Measurements from ENCODE around the gene KCNJ11. TPM values are rescaled to one million over a fixed set of nuclear protein-coding genes. Genes with fewer than 3 reads are reported as not detected.

KCNJ11 gene
- total RNA-seq, 1 experiment from 2014 or later: 0.54 TPM

- POLR2A ChIA-PET: no interaction called here
- no peaks in the 10 kb centered on the region for H3K36me3 Mint-ChIP-seq (ENCODE audit: insufficient read depth, unreplicated experiment)
- DNase-seq (ENCODE audit: unreplicated experiment): no peak
- no peaks in the 10 kb centered on the region for H3K9me3 Mint-ChIP-seq (ENCODE audit: unreplicated experiment)
- no peak overlapping the region for H3K27ac Mint-ChIP-seq (ENCODE audit: low read depth, unreplicated experiment)
- no TSS peak for BruUV-seq (replicated peaks)
- peaks cover 42% of the 10 kb centered on the region for H3K27me3 Mint-ChIP-seq (ENCODE audit: insufficient read depth, unreplicated experiment)
- H3K4me1 Mint-ChIP-seq (ENCODE audit: insufficient read depth, unreplicated experiment): no peaks in the 10 kb centered on the region
- no peak overlapping the region for H3K4me3 Mint-ChIP-seq (ENCODE audit: unreplicated experiment)
- intact Hi-C loops (cut with micrococcal nuclease): no loop called here
- CTCF ChIA-PET: interaction anchor here (0.6 to 0.9 kb wide), 2 partner anchors 26 to 92 kb away, joined by 3 read pairs; no protein-coding TSS in a partner anchor
- TF ChIP-seq, protein P1, sequence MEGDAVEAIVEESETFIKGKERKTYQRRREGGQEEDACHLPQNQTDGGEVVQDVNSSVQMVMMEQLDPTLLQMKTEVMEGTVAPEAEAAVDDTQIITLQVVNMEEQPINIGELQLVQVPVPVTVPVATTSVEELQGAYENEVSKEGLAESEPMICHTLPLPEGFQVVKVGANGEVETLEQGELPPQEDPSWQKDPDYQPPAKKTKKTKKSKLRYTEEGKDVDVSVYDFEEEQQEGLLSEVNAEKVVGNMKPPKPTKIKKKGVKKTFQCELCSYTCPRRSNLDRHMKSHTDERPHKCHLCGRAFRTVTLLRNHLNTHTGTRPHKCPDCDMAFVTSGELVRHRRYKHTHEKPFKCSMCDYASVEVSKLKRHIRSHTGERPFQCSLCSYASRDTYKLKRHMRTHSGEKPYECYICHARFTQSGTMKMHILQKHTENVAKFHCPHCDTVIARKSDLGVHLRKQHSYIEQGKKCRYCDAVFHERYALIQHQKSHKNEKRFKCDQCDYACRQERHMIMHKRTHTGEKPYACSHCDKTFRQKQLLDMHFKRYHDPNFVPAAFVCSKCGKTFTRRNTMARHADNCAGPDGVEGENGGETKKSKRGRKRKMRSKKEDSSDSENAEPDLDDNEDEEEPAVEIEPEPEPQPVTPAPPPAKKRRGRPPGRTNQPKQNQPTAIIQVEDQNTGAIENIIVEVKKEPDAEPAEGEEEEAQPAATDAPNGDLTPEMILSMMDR (IDR thresholded peaks at IDR 0.05; ENCODE audit: unreplicated experiment): no peak
Measured at GRCh38 chr11:17412488-17413180, 24.2 kb upstream of the KCNJ11 start.

- H3K4me3 Mint-ChIP-seq (ENCODE audit: unreplicated experiment): no peak overlapping the region
Measured at GRCh38 chr11:17411418-17411817, 23.0 kb upstream of the KCNJ11 start.

DNA sequence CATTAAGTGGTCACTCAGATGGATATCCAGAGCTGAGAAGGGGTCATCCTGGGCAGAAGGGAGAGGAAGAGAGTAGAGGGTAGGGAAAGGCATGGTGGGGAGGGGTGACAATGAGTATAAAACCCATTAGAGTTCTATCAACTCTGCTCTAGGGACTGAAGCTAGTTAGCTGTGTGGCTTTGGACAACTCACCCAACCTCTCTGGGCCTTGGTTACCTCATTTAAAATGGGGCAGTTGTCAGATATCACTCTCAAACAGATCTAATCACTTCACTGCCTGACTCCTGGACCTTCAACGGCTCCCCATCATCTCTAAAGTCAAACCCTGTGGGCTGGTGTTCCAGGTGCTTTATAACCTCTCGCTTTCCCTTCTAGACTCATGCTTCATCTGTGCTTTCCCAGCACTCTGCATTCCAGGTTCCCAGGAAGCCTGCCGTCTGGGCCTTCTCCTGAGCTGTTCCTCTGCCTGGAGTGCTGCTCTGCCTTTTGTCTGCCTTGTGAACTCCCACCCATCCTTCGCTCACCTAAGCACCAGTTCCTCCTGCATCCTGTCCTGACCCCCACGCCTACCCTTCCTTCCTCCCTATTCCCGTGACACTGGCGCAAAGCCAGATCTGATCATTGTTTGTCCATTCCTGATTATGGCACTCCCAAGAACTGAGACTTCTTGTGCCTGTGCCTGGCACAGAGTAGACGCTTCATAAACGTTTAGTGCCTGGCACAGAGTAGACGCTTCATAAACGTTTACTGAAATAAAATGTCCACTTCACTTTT, 22.3 kb upstream of the KCNJ11 start:
- H3K36me3 Mint-ChIP-seq (ENCODE audit: insufficient read depth, unreplicated experiment): no peaks in the 10 kb centered on the region
- H3K4me1 Mint-ChIP-seq (ENCODE audit: insufficient read depth, unreplicated experiment): no peaks in the 10 kb centered on the region
- no peak overlapping the region for H3K4me3 Mint-ChIP-seq (ENCODE audit: unreplicated experiment)
- intact Hi-C loops (cut with micrococcal nuclease): no loop called here
- CTCF ChIA-PET: interaction anchor here (0.6 to 0.7 kb wide), 3 partner anchors 9 to 94 kb away, joined by 3 to 4 read pairs (median 3); no protein-coding TSS in a partner anchor
- POLR2A ChIA-PET: no interaction called here
- H3K27ac Mint-ChIP-seq (ENCODE audit: low read depth, unreplicated experiment): no peak overlapping the region
- DNase-seq (ENCODE audit: unreplicated experiment): no peak
- BruUV-seq (replicated peaks): no TSS peak
- TF ChIP-seq, protein P1 (IDR thresholded peaks at IDR 0.05; ENCODE audit: unreplicated experiment): no peak
- H3K9me3 Mint-ChIP-seq (ENCODE audit: unreplicated experiment): no peaks in the 10 kb centered on the region
- H3K27me3 Mint-ChIP-seq (ENCODE audit: insufficient read depth, unreplicated experiment): peaks cover 24% of the 10 kb centered on the region

More at GRCh38 chr11:17411418-17411817, 23.0 kb upstream of the KCNJ11 start:
- no peaks in the 10 kb centered on the region for H3K36me3 Mint-ChIP-seq (ENCODE audit: insufficient read depth, unreplicated experiment)
- no peaks in the 10 kb centered on the region for H3K4me1 Mint-ChIP-seq (ENCODE audit: insufficient read depth, unreplicated experiment)
- no peak for DNase-seq (ENCODE audit: unreplicated experiment)
- BruUV-seq (replicated peaks): no TSS peak
- TF ChIP-seq, protein P1 (IDR thresholded peaks at IDR 0.05; ENCODE audit: unreplicated experiment): no peak
- ChIA-PET POLR2A (no interaction called here), CTCF (interaction anchor here (0.6 to 0.7 kb wide), 2 partner anchors 88 to 94 kb away, joined by 3 to 4 read pairs; no protein-coding TSS in a partner anchor)
- H3K27ac Mint-ChIP-seq (ENCODE audit: low read depth, unreplicated experiment): no peak overlapping the region
- H3K27me3 Mint-ChIP-seq (ENCODE audit: insufficient read depth, unreplicated experiment): peaks cover 30% of the 10 kb centered on the region
- no peaks in the 10 kb centered on the region for H3K9me3 Mint-ChIP-seq (ENCODE audit: unreplicated experiment)
- intact Hi-C loops (cut with micrococcal nuclease): no loop called here

- CTCF ChIA-PET: interaction anchor here (0.6 to 1.0 kb wide), 3 partner anchors 20 to 658 kb away, joined by 3 to 4 read pairs (median 3); partner anchors contain the start of gene KCNJ11
- no TSS peak for BruUV-seq (replicated peaks)
- Mint-ChIP-seq H3K27ac (ENCODE audit: low read depth, unreplicated experiment) (no peak overlapping the region), H3K36me3 (ENCODE audit: insufficient read depth, unreplicated experiment) (no peaks in the 10 kb centered on the region), H3K27me3 (ENCODE audit: insufficient read depth, unreplicated experiment) (peaks cover 10% of the 10 kb centered on the region), H3K4me3 (ENCODE audit: unreplicated experiment) (no peak overlapping the region), H3K9me3 (ENCODE audit: unreplicated experiment) (no peaks in the 10 kb centered on the region), H3K4me1 (ENCODE audit: insufficient read depth, unreplicated experiment) (no peaks in the 10 kb centered on the region)
- intact Hi-C loops (cut with micrococcal nuclease): no loop called here
- POLR2A ChIA-PET: no interaction called here
- TF ChIP-seq, protein P1 (IDR thresholded peaks at IDR 0.05; ENCODE audit: unreplicated experiment): no peak
- DNase-seq (ENCODE audit: unreplicated experiment): no peak
Measured at GRCh38 chr11:17408641-17409040, 20.2 kb upstream of the KCNJ11 start.
